ENCODE data around the gene TMTC2. TPM values are rescaled to one million over a fixed set of nuclear protein-coding genes. Genes with fewer than 3 reads are reported as not detected.

The TMTC2 gene
- total and polyA plus RNA-seq, 2 donors: 3.0 to 5.1 TPM

- Histone ChIP-seq H3K27me3 (ENCODE audit: control insufficient read depth in 2 of 2, insufficient read depth in 1 of 2, low read length in 1 of 2) (no peaks in the 10 kb centered on the region), H3K4me1 (ENCODE audit: control insufficient read depth in 2 of 2, insufficient read depth in 2 of 2, low read length in 2 of 2) (no peaks in the 10 kb centered on the region), H3K27ac (ENCODE audit: low read depth in 1 of 2, low read length in 1 of 2) (no peak overlapping the region), H3K36me3 (ENCODE audit: control insufficient read depth in 2 of 2, insufficient read depth in 2 of 2, low read length in 1 of 2) (no peaks in the 10 kb centered on the region), H3K4me3 (ENCODE audit: low read length in 2 of 2) (no peak overlapping the region), H3K9me3 (ENCODE audit: control insufficient read depth in 2 of 2, insufficient read depth in 1 of 2, low read length in 1 of 2) (no peaks in the 10 kb centered on the region)
- peak in 1 of 9 donors; percentile 10 for DNase-seq (ENCODE audit: low read depth in 6 of 9, low spot score in 9 of 9)
- WGBS: 93% methylated on average over 3 of the region's 3 CpGs
These were observed 277.7 kb downstream of the TMTC2 start for GRCh38 chr12:82964446-82964845.

GRCh38 chr12:82966001-82966559 is 279.4 kb downstream of the TMTC2 start:
- Histone ChIP-seq H3K27me3 (ENCODE audit: control insufficient read depth in 2 of 2, insufficient read depth in 1 of 2, low read length in 1 of 2) (no peaks in the 10 kb centered on the region), H3K9me3 (ENCODE audit: control insufficient read depth in 2 of 2, insufficient read depth in 1 of 2, low read length in 1 of 2) (no peaks in the 10 kb centered on the region), H3K4me1 (ENCODE audit: control insufficient read depth in 2 of 2, insufficient read depth in 2 of 2, low read length in 2 of 2) (no peaks in the 10 kb centered on the region), H3K36me3 (ENCODE audit: control insufficient read depth in 2 of 2, insufficient read depth in 2 of 2, low read length in 1 of 2) (no peaks in the 10 kb centered on the region), H3K4me3 (ENCODE audit: low read length in 2 of 2) (no peak overlapping the region), H3K27ac (ENCODE audit: low read depth in 1 of 2, low read length in 1 of 2) (no peak overlapping the region)
- no peak for DNase-seq (ENCODE audit: low read depth in 6 of 9, low spot score in 9 of 9)
- 67% methylated on average over 2 of the region's 2 CpGs for WGBS

- no peak overlapping the region for H3K4me3 ChIP-seq (ENCODE audit: low read length in 2 of 2)
- H3K27me3 ChIP-seq (ENCODE audit: control insufficient read depth in 2 of 2, insufficient read depth in 1 of 2, low read length in 1 of 2): no peaks in the 10 kb centered on the region
- WGBS: 90% methylated on average over 3 of the region's 3 CpGs
These were observed 282.1 kb downstream of the TMTC2 start for GRCh38 chr12:82968631-82969367.

GRCh38 chr12:82970614-82971013 is 283.9 kb downstream of the TMTC2 start:
- 100% methylated on average over 3 of the region's 3 CpGs for WGBS
- DNase-seq (ENCODE audit: low read depth in 6 of 9, low spot score in 9 of 9): no peak

More at GRCh38 chr12:82968631-82969367, 282.1 kb downstream of the TMTC2 start:
- H3K27ac ChIP-seq (ENCODE audit: low read depth in 1 of 2, low read length in 1 of 2): no peak overlapping the region
- H3K4me1 ChIP-seq (ENCODE audit: control insufficient read depth in 2 of 2, insufficient read depth in 2 of 2, low read length in 2 of 2): no peaks in the 10 kb centered on the region
- no peaks in the 10 kb centered on the region for H3K9me3 ChIP-seq (ENCODE audit: control insufficient read depth in 2 of 2, insufficient read depth in 1 of 2, low read length in 1 of 2)
- H3K36me3 ChIP-seq (ENCODE audit: control insufficient read depth in 2 of 2, insufficient read depth in 2 of 2, low read length in 1 of 2): no peaks in the 10 kb centered on the region
- no peak for DNase-seq (ENCODE audit: low read depth in 6 of 9, low spot score in 9 of 9)

GRCh38 chr12:82971584-82971983 is 284.9 kb downstream of the TMTC2 start:
- Histone ChIP-seq H3K27me3 (ENCODE audit: control insufficient read depth in 2 of 2, insufficient read depth in 1 of 2, low read length in 1 of 2) (no peaks in the 10 kb centered on the region), H3K4me1 (ENCODE audit: control insufficient read depth in 2 of 2, insufficient read depth in 2 of 2, low read length in 2 of 2) (no peaks in the 10 kb centered on the region), H3K27ac (ENCODE audit: low read depth in 1 of 2, low read length in 1 of 2) (no peak overlapping the region), H3K4me3 (ENCODE audit: low read length in 2 of 2) (no peak overlapping the region), H3K9me3 (ENCODE audit: control insufficient read depth in 2 of 2, insufficient read depth in 1 of 2, low read length in 1 of 2) (no peaks in the 10 kb centered on the region), H3K36me3 (ENCODE audit: control insufficient read depth in 2 of 2, insufficient read depth in 2 of 2, low read length in 1 of 2) (no peaks in the 10 kb centered on the region)
- DNase-seq (ENCODE audit: low read depth in 6 of 9, low spot score in 9 of 9): no peak
- WGBS: 94% methylated on average over 4 of the region's 4 CpGs

More at GRCh38 chr12:82970614-82971013, 283.9 kb downstream of the TMTC2 start:
- Histone ChIP-seq H3K36me3 (ENCODE audit: control insufficient read depth in 2 of 2, insufficient read depth in 2 of 2, low read length in 1 of 2) (no peaks in the 10 kb centered on the region), H3K27ac (ENCODE audit: low read depth in 1 of 2, low read length in 1 of 2) (no peak overlapping the region), H3K9me3 (ENCODE audit: control insufficient read depth in 2 of 2, insufficient read depth in 1 of 2, low read length in 1 of 2) (no peaks in the 10 kb centered on the region), H3K27me3 (ENCODE audit: control insufficient read depth in 2 of 2, insufficient read depth in 1 of 2, low read length in 1 of 2) (no peaks in the 10 kb centered on the region), H3K4me1 (ENCODE audit: control insufficient read depth in 2 of 2, insufficient read depth in 2 of 2, low read length in 2 of 2) (no peaks in the 10 kb centered on the region), H3K4me3 (ENCODE audit: low read length in 2 of 2) (no peak overlapping the region)

- Histone ChIP-seq H3K36me3 (ENCODE audit: control insufficient read depth in 2 of 2, insufficient read depth in 2 of 2, low read length in 1 of 2) (no peaks in the 10 kb centered on the region), H3K27me3 (ENCODE audit: control insufficient read depth in 2 of 2, insufficient read depth in 1 of 2, low read length in 1 of 2) (no peaks in the 10 kb centered on the region), H3K4me3 (ENCODE audit: low read length in 2 of 2) (no peak overlapping the region), H3K27ac (ENCODE audit: low read depth in 1 of 2, low read length in 1 of 2) (no peak overlapping the region), H3K9me3 (ENCODE audit: control insufficient read depth in 2 of 2, insufficient read depth in 1 of 2, low read length in 1 of 2) (no peaks in the 10 kb centered on the region), H3K4me1 (ENCODE audit: control insufficient read depth in 2 of 2, insufficient read depth in 2 of 2, low read length in 2 of 2) (no peaks in the 10 kb centered on the region)
- DNase-seq (ENCODE audit: low read depth in 6 of 9, low spot score in 9 of 9): no peak
- WGBS: 94% methylated on average over 3 of the region's 3 CpGs
These were observed 285.9 kb downstream of the TMTC2 start for GRCh38 chr12:82972624-82973023.

- no peak for DNase-seq (ENCODE audit: low read depth in 6 of 9, low spot score in 9 of 9)
- Histone ChIP-seq H3K4me3 (ENCODE audit: low read length in 2 of 2) (no peak overlapping the region), H3K27ac (ENCODE audit: low read depth in 1 of 2, low read length in 1 of 2) (no peak overlapping the region), H3K9me3 (ENCODE audit: control insufficient read depth in 2 of 2, insufficient read depth in 1 of 2, low read length in 1 of 2) (no peaks in the 10 kb centered on the region), H3K27me3 (ENCODE audit: control insufficient read depth in 2 of 2, insufficient read depth in 1 of 2, low read length in 1 of 2) (no peaks in the 10 kb centered on the region), H3K36me3 (ENCODE audit: control insufficient read depth in 2 of 2, insufficient read depth in 2 of 2, low read length in 1 of 2) (no peaks in the 10 kb centered on the region), H3K4me1 (ENCODE audit: control insufficient read depth in 2 of 2, insufficient read depth in 2 of 2, low read length in 2 of 2) (no peaks in the 10 kb centered on the region)
- WGBS: 95% methylated on average over 3 of the region's 3 CpGs
These were observed 286.9 kb downstream of the TMTC2 start for GRCh38 chr12:82973592-82973991.

- no peaks in the 10 kb centered on the region for H3K27me3 ChIP-seq (ENCODE audit: control insufficient read depth in 2 of 2, insufficient read depth in 1 of 2, low read length in 1 of 2)
- H3K9me3 ChIP-seq (ENCODE audit: control insufficient read depth in 2 of 2, insufficient read depth in 1 of 2, low read length in 1 of 2): no peaks in the 10 kb centered on the region
- DNase-seq (ENCODE audit: low read depth in 6 of 9, low spot score in 9 of 9): no peak
- H3K27ac ChIP-seq (ENCODE audit: low read depth in 1 of 2, low read length in 1 of 2): no peak overlapping the region
- H3K36me3 ChIP-seq (ENCODE audit: control insufficient read depth in 2 of 2, insufficient read depth in 2 of 2, low read length in 1 of 2): no peaks in the 10 kb centered on the region
- no peaks in the 10 kb centered on the region for H3K4me1 ChIP-seq (ENCODE audit: control insufficient read depth in 2 of 2, insufficient read depth in 2 of 2, low read length in 2 of 2)
- 99% methylated on average over 1 of the region's 1 CpG for whole genome bisulfite sequencing
- H3K4me3 ChIP-seq (ENCODE audit: low read length in 2 of 2): no peak overlapping the region
These were observed 294.4 kb downstream of the TMTC2 start for GRCh38 chr12:82981150-82981549.

- no peaks in the 10 kb centered on the region for H3K4me1 ChIP-seq (ENCODE audit: control insufficient read depth in 2 of 2, insufficient read depth in 2 of 2, low read length in 2 of 2)
- H3K36me3 ChIP-seq (ENCODE audit: control insufficient read depth in 2 of 2, insufficient read depth in 2 of 2, low read length in 1 of 2): no peaks in the 10 kb centered on the region
- WGBS: 92% methylated on average over 12 of the region's 12 CpGs
- H3K27me3 ChIP-seq (ENCODE audit: control insufficient read depth in 2 of 2, insufficient read depth in 1 of 2, low read length in 1 of 2): no peaks in the 10 kb centered on the region
- no peak overlapping the region for H3K4me3 ChIP-seq (ENCODE audit: low read length in 2 of 2)
- no peaks in the 10 kb centered on the region for H3K9me3 ChIP-seq (ENCODE audit: control insufficient read depth in 2 of 2, insufficient read depth in 1 of 2, low read length in 1 of 2)
- DNase-seq (ENCODE audit: low read depth in 6 of 9, low spot score in 9 of 9): no peak
- no peak overlapping the region for H3K27ac ChIP-seq (ENCODE audit: low read depth in 1 of 2, low read length in 1 of 2)
These were observed 307.4 kb downstream of the TMTC2 start for GRCh38 chr12:82994117-82994516.

Data from thymus (tissue), 11 donors.